Measurements from ENCODE around the gene FOXC1. TPM values are rescaled to one million over a fixed set of nuclear protein-coding genes. Genes with fewer than 3 reads are reported as not detected.

FOXC1 gene
- total RNA-seq, 1 experiment from 2014 or later: not detected

DNA sequence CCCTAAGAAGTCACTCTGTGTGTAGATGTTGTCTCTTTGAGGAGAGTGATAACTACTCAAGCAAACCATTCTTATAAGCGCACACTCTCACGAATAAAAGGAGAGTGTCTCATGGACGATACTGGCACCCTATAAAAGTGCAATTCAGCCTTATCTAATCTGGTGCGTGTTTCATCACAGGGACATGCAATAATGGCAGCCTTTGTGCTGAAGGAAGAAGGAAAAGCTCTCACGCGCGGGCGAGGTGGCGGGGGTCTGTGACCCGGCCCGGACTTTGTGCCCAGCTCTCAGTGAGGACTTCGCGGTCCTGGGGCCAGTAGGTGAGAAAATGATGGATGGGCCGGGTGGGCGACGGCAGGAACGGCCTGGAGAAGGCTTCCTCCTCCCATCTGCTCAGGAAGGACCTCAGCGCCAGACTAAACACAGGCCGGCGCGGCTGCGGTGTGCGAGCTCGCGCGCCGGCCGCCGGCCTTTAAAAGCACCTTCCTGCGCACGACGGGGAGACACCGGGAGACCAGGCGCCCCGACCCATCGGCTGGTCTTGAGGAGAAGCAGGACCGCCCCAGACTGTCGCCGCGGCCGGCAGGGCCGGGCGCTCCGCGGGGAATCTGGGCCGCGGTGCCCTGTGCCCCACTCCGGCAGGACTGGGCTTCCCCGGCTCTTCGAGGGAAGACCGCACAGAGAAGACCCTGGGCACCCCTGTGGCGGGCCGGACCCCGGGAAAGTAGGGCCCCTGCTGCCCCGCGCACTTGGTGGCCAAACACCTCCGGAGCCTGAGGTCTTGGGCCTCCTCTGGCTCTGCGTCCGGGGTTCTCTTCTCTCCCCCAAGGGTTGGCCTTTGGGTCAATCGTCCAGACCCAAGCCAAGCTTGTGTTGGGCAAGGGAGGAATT lies 8.3 kb upstream of the FOXC1 start:
- no peak overlapping the region for H2AK5ac ChIP-seq (ENCODE audit: insufficient read length, low read length)
- H2BK5ac ChIP-seq (ENCODE audit: insufficient read length, low read length): no peak overlapping the region
- Mint-ChIP-seq H3K9me3 (no peaks in the 10 kb centered on the region; a peak in 1 of 5 replicates), H3K4me1 (peaks cover 22 to 28% of the 10 kb centered on the region in 2 experiments), H3K36me3 (ENCODE audit: insufficient read depth in 1 of 3, low read depth in 3 of 3) (no peaks in the 10 kb centered on the region), H3K27ac (no peak overlapping the region), H3K4me3 (no peak overlapping the region), H3K27me3 (ENCODE audit: low read depth) (peaks cover 69% of the 10 kb centered on the region)
- TF ChIP-seq, protein P1, sequence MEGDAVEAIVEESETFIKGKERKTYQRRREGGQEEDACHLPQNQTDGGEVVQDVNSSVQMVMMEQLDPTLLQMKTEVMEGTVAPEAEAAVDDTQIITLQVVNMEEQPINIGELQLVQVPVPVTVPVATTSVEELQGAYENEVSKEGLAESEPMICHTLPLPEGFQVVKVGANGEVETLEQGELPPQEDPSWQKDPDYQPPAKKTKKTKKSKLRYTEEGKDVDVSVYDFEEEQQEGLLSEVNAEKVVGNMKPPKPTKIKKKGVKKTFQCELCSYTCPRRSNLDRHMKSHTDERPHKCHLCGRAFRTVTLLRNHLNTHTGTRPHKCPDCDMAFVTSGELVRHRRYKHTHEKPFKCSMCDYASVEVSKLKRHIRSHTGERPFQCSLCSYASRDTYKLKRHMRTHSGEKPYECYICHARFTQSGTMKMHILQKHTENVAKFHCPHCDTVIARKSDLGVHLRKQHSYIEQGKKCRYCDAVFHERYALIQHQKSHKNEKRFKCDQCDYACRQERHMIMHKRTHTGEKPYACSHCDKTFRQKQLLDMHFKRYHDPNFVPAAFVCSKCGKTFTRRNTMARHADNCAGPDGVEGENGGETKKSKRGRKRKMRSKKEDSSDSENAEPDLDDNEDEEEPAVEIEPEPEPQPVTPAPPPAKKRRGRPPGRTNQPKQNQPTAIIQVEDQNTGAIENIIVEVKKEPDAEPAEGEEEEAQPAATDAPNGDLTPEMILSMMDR (conservative IDR thresholded peaks at IDR 0.05): no peak
- no peak overlapping the region for H2BK12ac ChIP-seq (ENCODE audit: insufficient read length, low read depth, low read length)
- H3K23me2 ChIP-seq (ENCODE audit: insufficient read length, low read depth, low read length, poor library complexity, severe bottlenecking): peaks cover 6% of the 10 kb centered on the region
- H4K8ac ChIP-seq (replicated peaks; ENCODE audit: insufficient read length, low read depth, low read length): no peak overlapping the region
- no peaks in the 10 kb centered on the region for H3K9me3 ChIP-seq (ENCODE audit: control insufficient read depth, low read depth, low read length)
- no peak overlapping the region for H3K9ac ChIP-seq (ENCODE audit: extremely low read depth, insufficient read length, low read length)
- no peak overlapping the region for H3K56ac ChIP-seq (ENCODE audit: insufficient read length, low read depth, low read length)
- H3K14ac ChIP-seq (ENCODE audit: insufficient read depth, low read length): no peak overlapping the region
- no peak overlapping the region for H3K18ac ChIP-seq (ENCODE audit: insufficient read length, low read depth, low read length)
- no peak overlapping the region for H4K5ac ChIP-seq (ENCODE audit: insufficient read length, low read depth, low read length)
- WGBS (ENCODE audit: extremely low coverage, insufficient read length, low lambda C conversion rate): no CpG with 5 or more reads among the region's 60 CpGs
- H4K20me1 ChIP-seq (ENCODE audit: control insufficient read depth, insufficient read depth, insufficient read length): no peaks in the 10 kb centered on the region
- no peak overlapping the region for H2BK15ac ChIP-seq (ENCODE audit: low read depth, low read length)
- no peak overlapping the region for H4K91ac ChIP-seq (ENCODE audit: insufficient read length, low read depth, low read length)
- H3K79me2 ChIP-seq (ENCODE audit: insufficient read depth, low read length): no peaks in the 10 kb centered on the region
- no peak overlapping the region for H3K23ac ChIP-seq (ENCODE audit: insufficient read length, low read depth, low read length)
- no peak overlapping the region for H2AFZ ChIP-seq (ENCODE audit: low read length)
- H3K79me1 ChIP-seq (ENCODE audit: insufficient read depth, low read depth, low read length, poor library complexity, severe bottlenecking): no peaks in the 10 kb centered on the region
- H2BK20ac ChIP-seq (ENCODE audit: low read depth, low read length, poor library complexity, severe bottlenecking): no peak overlapping the region
- no peaks in the 10 kb centered on the region; the same call in 1 of the 2 replicates for H3K4me1 ChIP-seq (ENCODE audit: insufficient read depth, low read length)
- no peak overlapping the region for H3T11ph ChIP-seq (ENCODE audit: low read length)
- H3K4ac ChIP-seq (ENCODE audit: low read depth, low read length): no peak overlapping the region
- H2BK120ac ChIP-seq (ENCODE audit: low read depth, low read length, poor library complexity, severe bottlenecking): no peak overlapping the region
- no peak overlapping the region for H3K27ac ChIP-seq (ENCODE audit: insufficient read length, low read depth, low read length)
- no peak for DNase-seq
- H3K27me3 ChIP-seq (ENCODE audit: insufficient read depth, low read length): peaks cover 30% of the 10 kb centered on the region
- H3K4me2 ChIP-seq (ENCODE audit: insufficient read depth, insufficient read length, low read length): no peak overlapping the region

Data from H9 (cell line).